Chondrocyte (in vitro differentiated cells): ENCODE results near the gene CSNK1G3. TPM values are rescaled to one million over a fixed set of nuclear protein-coding genes. Genes with fewer than 3 reads are reported as not detected.

ENCODE experiments used
- DNase-seq: peaks from one replicate; pipeline ENCODE4 v3.0.0; 2021; ENCODE audit warnings: mixed read lengths, low spot score
- H3K27ac Mint-ChIP-seq: one replicate; pipeline ENCODE4 v1.8.0; 2021; ENCODE audit warnings: mild to moderate bottlenecking, moderate library complexity, mixed read lengths; ENCODE audit not compliant: unreplicated experiment
- H3K27me3 Mint-ChIP-seq: 2 replicates; pipeline ENCODE4 v1.8.0; 2021; ENCODE audit warnings: low read depth, mixed read lengths
- H3K36me3 Mint-ChIP-seq: 2 replicates; pipeline ENCODE4 v1.8.0; 2021; ENCODE audit warnings: low read depth, mixed read lengths
- H3K4me1 Mint-ChIP-seq: 2 replicates; pipeline ENCODE4 v1.8.0; 2021; ENCODE audit warnings: low read depth, mild to moderate bottlenecking, mixed read lengths
- H3K4me3 Mint-ChIP-seq: one replicate; pipeline ENCODE4 v1.8.0; 2021; ENCODE audit warnings: mild to moderate bottlenecking, moderate library complexity, mixed read lengths; ENCODE audit not compliant: unreplicated experiment
- H3K9me3 Mint-ChIP-seq: 2 replicates; pipeline ENCODE4 v1.8.0; 2021; ENCODE audit warnings: low read depth, mixed read lengths
- total RNA-seq: library from RNA; stranded (reverse); gene quantifications from 3 replicates; pipeline ENCODE4 v1.2.1, GENCODE V29; 2021
- TF ChIP-seq, protein P1 (sequence below): fragments of 200-600 bp; sonication (generic); IDR thresholded peaks from 2 replicates; pipeline ENCODE4 v1.5.0; 2021; ENCODE audit warnings: antibody characterized with exemption, mild to moderate bottlenecking, moderate library complexity

The CSNK1G3 gene
- total RNA-seq, 1 donor from 2014 or later: 42.2 TPM

DNA sequence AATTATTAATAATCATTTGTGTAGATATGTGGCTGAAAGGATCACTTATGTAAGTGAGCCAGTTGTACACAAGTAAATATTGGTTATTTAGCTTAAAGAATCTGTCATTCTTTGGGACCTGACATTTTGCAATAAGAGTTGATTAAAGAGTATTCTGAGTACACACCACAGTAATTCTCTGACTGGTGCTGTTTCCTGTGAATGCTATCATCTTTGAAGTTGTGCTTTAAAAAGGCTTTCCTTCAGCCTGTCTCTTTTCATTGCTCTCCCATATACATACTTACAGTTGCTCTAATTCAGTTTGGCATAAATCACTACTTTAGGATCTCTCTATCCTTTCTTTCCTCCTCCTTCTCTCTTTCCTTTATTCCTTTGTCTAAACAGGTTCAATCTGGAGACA, 8.7 kb upstream of the CSNK1G3 start:
- Mint-ChIP-seq H3K36me3 (no peaks in the 10 kb centered on the region), H3K4me1 (peaks cover 2% of the 10 kb centered on the region), H3K27ac (no peak overlapping the region), H3K4me3 (no peak overlapping the region), H3K27me3 (no peaks in the 10 kb centered on the region), H3K9me3 (no peaks in the 10 kb centered on the region)
- DNase-seq: no peak
- TF ChIP-seq, protein P1, sequence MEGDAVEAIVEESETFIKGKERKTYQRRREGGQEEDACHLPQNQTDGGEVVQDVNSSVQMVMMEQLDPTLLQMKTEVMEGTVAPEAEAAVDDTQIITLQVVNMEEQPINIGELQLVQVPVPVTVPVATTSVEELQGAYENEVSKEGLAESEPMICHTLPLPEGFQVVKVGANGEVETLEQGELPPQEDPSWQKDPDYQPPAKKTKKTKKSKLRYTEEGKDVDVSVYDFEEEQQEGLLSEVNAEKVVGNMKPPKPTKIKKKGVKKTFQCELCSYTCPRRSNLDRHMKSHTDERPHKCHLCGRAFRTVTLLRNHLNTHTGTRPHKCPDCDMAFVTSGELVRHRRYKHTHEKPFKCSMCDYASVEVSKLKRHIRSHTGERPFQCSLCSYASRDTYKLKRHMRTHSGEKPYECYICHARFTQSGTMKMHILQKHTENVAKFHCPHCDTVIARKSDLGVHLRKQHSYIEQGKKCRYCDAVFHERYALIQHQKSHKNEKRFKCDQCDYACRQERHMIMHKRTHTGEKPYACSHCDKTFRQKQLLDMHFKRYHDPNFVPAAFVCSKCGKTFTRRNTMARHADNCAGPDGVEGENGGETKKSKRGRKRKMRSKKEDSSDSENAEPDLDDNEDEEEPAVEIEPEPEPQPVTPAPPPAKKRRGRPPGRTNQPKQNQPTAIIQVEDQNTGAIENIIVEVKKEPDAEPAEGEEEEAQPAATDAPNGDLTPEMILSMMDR: no peak

DNA sequence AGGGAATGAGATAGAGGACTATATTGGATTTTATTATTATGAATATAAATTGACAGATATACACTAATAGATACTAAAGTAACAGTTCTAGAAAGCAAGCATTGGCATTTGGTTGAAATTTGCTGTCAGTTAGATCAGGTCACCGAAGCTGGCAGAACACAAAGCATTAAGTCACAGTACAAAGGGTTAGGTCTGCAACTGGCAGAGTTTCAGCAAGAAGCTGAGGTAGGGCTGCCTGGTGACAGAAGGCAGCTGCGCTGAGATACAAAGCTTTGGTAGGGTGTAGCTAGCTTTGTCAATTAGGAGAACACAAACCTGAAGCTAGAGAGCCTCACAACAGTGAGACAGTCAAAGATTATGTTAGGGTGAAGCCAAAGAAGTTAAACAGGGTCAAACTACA, 6.3 kb upstream of the CSNK1G3 start:
- H3K4me1 Mint-ChIP-seq: peaks cover 3% of the 10 kb centered on the region
- no peaks in the 10 kb centered on the region for H3K36me3 Mint-ChIP-seq
- H3K4me3 Mint-ChIP-seq: no peak overlapping the region
- TF ChIP-seq, protein P1: no peak
- no peak for DNase-seq
- no peaks in the 10 kb centered on the region for H3K27me3 Mint-ChIP-seq
- peak overlapping the region; percentile 53 for H3K27ac Mint-ChIP-seq
- H3K9me3 Mint-ChIP-seq: no peaks in the 10 kb centered on the region

DNA sequence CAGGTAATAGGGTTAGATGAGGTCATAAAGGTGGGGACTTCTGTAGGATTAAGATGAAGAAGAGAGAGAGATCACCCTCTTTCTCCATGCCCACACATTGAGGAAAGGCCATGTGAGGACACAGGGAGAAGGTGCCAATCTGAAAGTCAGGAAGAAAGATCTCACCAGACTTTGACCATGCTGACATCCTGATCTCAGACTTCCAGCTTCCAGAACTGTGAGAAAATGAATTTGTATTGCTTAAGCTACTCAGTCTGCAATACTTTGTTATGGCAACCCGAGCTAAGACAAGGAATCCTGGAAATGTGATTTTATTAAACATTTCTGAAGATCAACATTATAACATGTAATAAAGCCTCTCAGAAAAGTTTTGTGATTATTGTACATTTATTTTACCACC, 3.5 kb upstream of the CSNK1G3 start:
- no peak for DNase-seq
- no peaks in the 10 kb centered on the region for H3K36me3 Mint-ChIP-seq
- TF ChIP-seq, protein P1: no peak
- peaks cover 16% of the 10 kb centered on the region for H3K4me1 Mint-ChIP-seq
- no peaks in the 10 kb centered on the region for H3K27me3 Mint-ChIP-seq
- peak overlapping the region; percentile 38 for H3K27ac Mint-ChIP-seq
- H3K4me3 Mint-ChIP-seq: no peak overlapping the region
- no peaks in the 10 kb centered on the region for H3K9me3 Mint-ChIP-seq

DNA sequence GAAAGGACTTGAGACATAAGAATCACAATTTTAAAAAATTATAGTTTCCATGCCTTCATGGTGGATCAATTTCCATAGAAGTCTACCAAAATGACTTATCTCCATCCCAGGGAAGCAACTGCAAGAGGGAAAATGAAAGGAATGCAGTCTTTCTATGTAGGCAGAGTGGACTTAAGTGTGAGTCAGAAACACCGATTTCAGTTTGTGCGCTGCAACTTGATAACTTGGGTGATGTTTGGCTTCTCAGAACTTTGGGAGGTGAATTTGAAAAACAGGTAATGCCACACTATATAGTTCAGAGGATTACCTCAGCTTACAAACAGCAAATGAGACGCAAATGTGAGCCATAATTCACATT, 708 bp upstream of the CSNK1G3 start:
- H3K4me1 Mint-ChIP-seq: peaks cover 38% of the 10 kb centered on the region
- H3K9me3 Mint-ChIP-seq: no peaks in the 10 kb centered on the region
- TF ChIP-seq, protein P1: no peak
- H3K27me3 Mint-ChIP-seq: no peaks in the 10 kb centered on the region
- no peak for DNase-seq
- peak overlapping the region; percentile 93 for H3K27ac Mint-ChIP-seq
- H3K4me3 Mint-ChIP-seq: peak overlapping the region; percentile 96
- H3K36me3 Mint-ChIP-seq: no peaks in the 10 kb centered on the region

DNA sequence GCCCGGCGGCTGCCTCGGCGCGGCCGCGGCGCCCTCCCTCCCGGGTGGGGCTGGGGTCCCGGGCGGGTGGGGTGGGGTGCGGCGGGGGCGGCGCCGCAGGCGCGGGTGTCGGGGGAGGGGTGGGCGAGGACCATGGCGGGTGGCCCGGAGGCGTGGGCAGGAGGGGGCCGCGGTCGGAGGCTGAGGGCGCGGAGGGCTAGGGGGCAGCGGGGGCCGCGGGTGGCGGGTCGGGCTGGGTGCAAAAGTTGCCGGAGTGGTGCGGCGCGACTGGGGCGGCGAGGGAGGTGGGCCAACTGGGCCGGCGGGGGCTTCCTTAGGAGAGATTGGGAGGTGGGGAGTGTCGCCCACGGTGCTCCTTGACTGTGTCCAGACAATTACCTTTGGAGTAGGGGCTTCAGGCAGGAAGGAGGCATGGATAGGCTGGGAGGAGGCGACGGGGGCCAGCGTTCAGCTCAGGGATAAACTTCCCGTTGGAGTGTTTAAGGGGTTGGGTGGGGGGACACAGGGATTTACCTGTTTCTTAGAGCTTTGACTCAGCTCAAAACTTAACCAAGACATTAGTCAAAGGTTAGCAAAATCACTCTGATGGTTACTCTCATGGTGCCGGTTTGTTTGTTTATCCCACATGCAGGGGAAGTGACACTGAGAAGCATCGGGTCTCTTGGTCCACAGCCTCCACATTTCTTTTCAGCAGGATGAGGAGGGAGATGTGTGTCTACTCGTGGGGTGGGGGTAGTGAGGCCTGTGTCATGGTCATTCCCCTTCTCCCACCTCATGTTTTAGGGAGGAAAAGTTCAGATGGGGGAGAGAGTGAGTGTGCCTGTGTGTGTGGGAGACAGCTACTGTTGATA, 859 bp downstream of the CSNK1G3 start:
- peak overlapping the region; percentile 87 for H3K27ac Mint-ChIP-seq
- no peaks in the 10 kb centered on the region for H3K36me3 Mint-ChIP-seq
- H3K4me3 Mint-ChIP-seq: peak overlapping the region; percentile 91
- TF ChIP-seq, protein P1: no peak
- peaks cover 38% of the 10 kb centered on the region for H3K4me1 Mint-ChIP-seq
- no peaks in the 10 kb centered on the region for H3K27me3 Mint-ChIP-seq
- H3K9me3 Mint-ChIP-seq: no peaks in the 10 kb centered on the region
- DNase-seq: peak; percentile 91
